Hepatocyte (in vitro differentiated cells): ENCODE measurements around the gene PF4V1. TPM values are rescaled to one million over a fixed set of nuclear protein-coding genes. Genes with fewer than 3 reads are reported as not detected.

Experiments
- DNase-seq: peaks from one replicate; pipeline ENCODE4 v3.0.0-alpha.2; 2016; ENCODE audit warnings: low spot score
- H2AFZ ChIP-seq: fragments of 200-600 bp; sonication (generic); 2 replicates; pipeline ENCODE4 v1.6.0; 2016; ENCODE audit warnings: antibody characterized with exemption, mild to moderate bottlenecking
- H3K27ac ChIP-seq: fragments of 200-600 bp; sonication (generic); 2 replicates; pipeline ENCODE4 v1.5.1; 2016; ENCODE audit warnings: mild to moderate bottlenecking
- H3K27me3 ChIP-seq: fragments of 200-600 bp; sonication (generic); 2 replicates; pipeline ENCODE4 v1.6.1; 2016
- H3K36me3 ChIP-seq: fragments of 200-600 bp; sonication (generic); replicated peaks from 2 replicates; pipeline ENCODE4 v1.5.1; 2016; ENCODE audit warnings: low read depth; ENCODE audit not compliant: insufficient read depth
- H3K4me1 ChIP-seq: fragments of 200-600 bp; sonication (generic); 2 replicates; pipeline ENCODE4 v1.5.1; 2016; ENCODE audit warnings: mild to moderate bottlenecking, moderate library complexity; ENCODE audit not compliant: insufficient read depth
- H3K4me2 ChIP-seq: fragments of 200-600 bp; sonication (generic); 2 replicates; pipeline ENCODE4 v1.6.0; 2016
- H3K4me3 ChIP-seq: fragments of 200-600 bp; sonication (generic); 2 replicates; pipeline ENCODE4 v1.5.1; 2016; ENCODE audit warnings: mild to moderate bottlenecking
- H3K79me2 ChIP-seq: fragments of 200-600 bp; sonication (generic); 2 replicates; pipeline ENCODE4 v1.6.0; 2017; ENCODE audit warnings: mild to moderate bottlenecking
- H3K9me2 ChIP-seq: fragments of 200-600 bp; sonication (generic); replicated peaks from 2 replicates; pipeline ENCODE4 v1.6.0; 2017; ENCODE audit warnings: mild to moderate bottlenecking; ENCODE audit not compliant: insufficient read depth
- H3K9me3 ChIP-seq: fragments of 200-600 bp; sonication (generic); 2 replicates; pipeline ENCODE4 v1.5.1; 2016; ENCODE audit warnings: low read depth, mild to moderate bottlenecking
- H4K20me1 ChIP-seq: fragments of 200-600 bp; sonication (generic); 2 replicates; pipeline ENCODE4 v1.6.0; 2016; ENCODE audit warnings: mild to moderate bottlenecking; ENCODE audit not compliant: insufficient read depth, poor library complexity, severe bottlenecking
- EZH2 ChIP-seq: fragments of 200-600 bp; sonication (generic); IDR thresholded peaks from 2 replicates; pipeline ENCODE4 v1.6.1; 2016; ENCODE audit warnings: antibody characterized with exemption, mild to moderate bottlenecking, borderline replicate concordance
- EZH2phosphoT487 ChIP-seq: fragments of 200-600 bp; sonication (generic); IDR thresholded peaks from one replicate; pipeline ENCODE4 v1.6.1; 2018; ENCODE audit warnings: antibody characterized with exemption, mild to moderate bottlenecking, low read depth, moderate library complexity; ENCODE audit not compliant: unreplicated experiment, severe bottlenecking
- WGBS: methylation state at CpG from one replicate; pipeline ENCODE4 v1.1.6; 2016; ENCODE audit warnings: low lambda C conversion rate; ENCODE audit errors: missing lambda C conversion rate; 5-methylcytosine and 5-hydroxymethylcytosine counted together
- polyA plus RNA-seq: library from polyadenylated mRNA; unstranded; fragments of >200 nt; fragmentation: Nextera tagmentation; extraction: Ambion mirVana; gene quantifications from 2 replicates; pipeline ENCODE4 v1.2.1, GENCODE V29; 2016
- total RNA-seq: library from RNA; depleted of rRNA; stranded (reverse); fragments of >200 nt; gene quantifications from 2 replicates; pipeline ENCODE4 v1.2.3, GENCODE V29; 2014
- TF ChIP-seq, protein P1 (sequence below): fragments of 200-600 bp; sonication (generic); IDR thresholded peaks from 2 replicates; pipeline ENCODE4 v1.5.1; 2016; ENCODE audit warnings: antibody characterized with exemption, mild to moderate bottlenecking; ENCODE audit not compliant: poor library complexity

PF4V1 gene
- total and polyA plus RNA-seq, 2 experiments from 2014 or later: not detected

DNA sequence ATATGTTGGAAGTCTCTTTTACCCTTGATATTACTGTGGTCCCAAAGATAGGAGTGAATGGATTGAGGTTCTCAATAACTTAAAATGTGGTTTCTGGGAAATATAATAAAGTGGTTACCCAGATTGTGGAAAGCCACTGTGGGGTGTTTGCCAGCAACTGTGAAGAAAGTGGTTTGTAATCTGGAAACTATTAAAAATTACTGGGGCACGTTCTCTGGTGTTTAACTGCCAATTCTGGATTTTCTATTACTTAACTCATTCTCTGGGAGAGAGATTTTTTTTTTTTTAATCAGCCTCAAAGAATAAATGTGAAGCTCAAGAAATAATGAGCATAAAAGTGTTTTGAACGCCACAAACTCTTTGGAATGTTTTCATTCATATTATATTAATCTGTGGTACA, 21.5 kb upstream of the PF4V1 start:
- no peak overlapping the region for H3K4me2 ChIP-seq
- no peaks in the 10 kb centered on the region for H3K4me1 ChIP-seq
- H3K36me3 ChIP-seq: no peaks in the 10 kb centered on the region
- no peak overlapping the region for H3K4me3 ChIP-seq
- TF ChIP-seq, protein P1, sequence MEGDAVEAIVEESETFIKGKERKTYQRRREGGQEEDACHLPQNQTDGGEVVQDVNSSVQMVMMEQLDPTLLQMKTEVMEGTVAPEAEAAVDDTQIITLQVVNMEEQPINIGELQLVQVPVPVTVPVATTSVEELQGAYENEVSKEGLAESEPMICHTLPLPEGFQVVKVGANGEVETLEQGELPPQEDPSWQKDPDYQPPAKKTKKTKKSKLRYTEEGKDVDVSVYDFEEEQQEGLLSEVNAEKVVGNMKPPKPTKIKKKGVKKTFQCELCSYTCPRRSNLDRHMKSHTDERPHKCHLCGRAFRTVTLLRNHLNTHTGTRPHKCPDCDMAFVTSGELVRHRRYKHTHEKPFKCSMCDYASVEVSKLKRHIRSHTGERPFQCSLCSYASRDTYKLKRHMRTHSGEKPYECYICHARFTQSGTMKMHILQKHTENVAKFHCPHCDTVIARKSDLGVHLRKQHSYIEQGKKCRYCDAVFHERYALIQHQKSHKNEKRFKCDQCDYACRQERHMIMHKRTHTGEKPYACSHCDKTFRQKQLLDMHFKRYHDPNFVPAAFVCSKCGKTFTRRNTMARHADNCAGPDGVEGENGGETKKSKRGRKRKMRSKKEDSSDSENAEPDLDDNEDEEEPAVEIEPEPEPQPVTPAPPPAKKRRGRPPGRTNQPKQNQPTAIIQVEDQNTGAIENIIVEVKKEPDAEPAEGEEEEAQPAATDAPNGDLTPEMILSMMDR: no peak
- no peak for TF ChIP-seq EZH2phosphoT487
- no peak for TF ChIP-seq EZH2
- H2AFZ ChIP-seq: no peak overlapping the region
- 67% methylated on average over 2 of the region's 2 CpGs for WGBS
- no peak for DNase-seq
- no peaks in the 10 kb centered on the region for H3K79me2 ChIP-seq
- peaks cover 4% of the 10 kb centered on the region for H3K27me3 ChIP-seq
- no peak overlapping the region for H3K27ac ChIP-seq
- no peaks in the 10 kb centered on the region for H4K20me1 ChIP-seq
- H3K9me3 ChIP-seq: peaks cover 7% of the 10 kb centered on the region
- H3K9me2 ChIP-seq: no peaks in the 10 kb centered on the region

DNA sequence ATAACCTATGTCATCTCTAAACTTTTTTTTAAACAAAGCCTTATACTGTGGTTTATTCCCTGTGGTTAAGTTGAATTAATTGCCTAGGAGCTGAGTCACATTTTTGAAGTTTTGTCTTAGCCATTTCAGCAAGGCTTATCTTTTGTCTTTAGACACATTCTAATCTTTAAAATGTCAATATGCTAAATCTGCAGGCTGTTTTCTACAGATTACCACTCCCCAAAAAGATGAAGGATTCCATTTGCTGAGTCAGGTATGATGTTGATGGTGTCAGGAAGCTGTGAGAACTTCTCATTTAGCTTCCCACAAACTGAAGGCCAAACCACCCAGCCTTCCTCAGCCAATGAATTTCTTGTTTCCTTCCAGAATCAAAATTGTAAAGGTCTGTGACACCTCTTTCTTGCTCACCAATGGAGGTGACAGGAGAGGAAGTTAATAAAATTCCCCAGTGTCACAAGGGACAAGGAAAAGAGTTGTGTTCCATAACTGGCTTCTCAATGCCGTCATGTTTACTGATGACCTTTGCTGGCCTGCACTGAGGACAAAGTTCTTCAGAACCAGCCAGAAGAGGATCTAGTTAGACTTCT, 20.4 kb upstream of the PF4V1 start:
- Histone ChIP-seq H3K79me2 (no peaks in the 10 kb centered on the region), H3K4me2 (no peak overlapping the region), H3K9me2 (no peaks in the 10 kb centered on the region), H2AFZ (no peak overlapping the region), H3K36me3 (no peaks in the 10 kb centered on the region), H3K9me3 (peaks cover 7% of the 10 kb centered on the region), H3K27ac (no peak overlapping the region), H3K27me3 (peaks cover 16% of the 10 kb centered on the region), H4K20me1 (no peaks in the 10 kb centered on the region), H3K4me1 (no peaks in the 10 kb centered on the region), H3K4me3 (no peak overlapping the region)
- 85% methylated on average over 1 of the region's 1 CpG for WGBS
- DNase-seq: no peak
- TF ChIP-seq EZH2: no peak
- TF ChIP-seq, protein P1: no peak
- no peak for TF ChIP-seq EZH2phosphoT487

DNA sequence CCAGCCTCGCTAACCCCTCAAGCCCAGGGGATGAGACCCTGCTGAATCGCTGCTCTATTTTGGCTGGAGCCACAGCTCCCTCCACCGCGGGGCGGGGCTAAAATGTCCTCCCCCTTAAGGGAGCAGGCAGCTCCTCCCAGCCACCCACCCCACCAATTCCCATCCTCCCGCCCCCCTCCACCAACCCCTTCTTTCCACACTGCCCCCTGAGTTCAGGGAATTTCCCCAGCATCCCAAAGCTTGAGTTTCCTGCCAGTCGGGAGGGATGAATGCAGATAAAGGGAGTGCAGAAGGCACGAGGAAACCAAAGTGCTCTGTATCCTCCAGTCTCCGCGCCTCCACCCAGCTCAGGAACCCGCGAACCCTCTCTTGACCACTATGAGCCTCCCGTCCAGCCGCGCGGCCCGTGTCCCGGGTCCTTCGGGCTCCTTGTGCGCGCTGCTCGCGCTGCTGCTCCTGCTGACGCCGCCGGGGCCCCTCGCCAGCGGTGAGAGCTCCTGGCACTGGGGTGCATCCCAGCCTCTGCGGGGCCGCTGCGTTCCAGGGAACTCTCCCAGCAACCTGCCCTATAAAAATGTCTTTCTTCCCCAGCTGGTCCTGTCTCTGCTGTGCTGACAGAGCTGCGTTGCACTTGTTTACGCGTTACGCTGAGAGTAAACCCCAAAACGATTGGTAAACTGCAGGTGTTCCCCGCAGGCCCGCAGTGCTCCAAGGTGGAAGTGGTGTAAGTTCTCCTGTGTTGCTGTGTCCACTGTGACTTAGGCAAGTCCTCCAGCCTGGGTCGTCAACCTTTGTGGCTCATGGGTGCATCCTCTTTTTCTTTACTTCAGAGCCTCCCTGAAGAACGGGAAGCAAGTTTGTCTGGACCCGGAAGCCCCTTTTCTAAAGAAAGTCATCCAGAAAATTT, 16.5 kb upstream of the PF4V1 start, which contains the start of gene CXCL6:
Gene CXCL6 (plus strand): TSS at position 306 of the 907 bp plus-strand sequence. CDS start 73 bp downstream, at position 379.
- Histone ChIP-seq H3K36me3 (no peaks in the 10 kb centered on the region), H4K20me1 (no peaks in the 10 kb centered on the region), H2AFZ (peak within 1 kb of the TSS; percentile 32), H3K4me2 (peak within 1 kb of the TSS; percentile 89), H3K9me2 (no peaks in the 10 kb centered on the region), H3K9me3 (no peaks in the 10 kb centered on the region), H3K27ac (no peak within 1 kb of the TSS), H3K4me1 (no peaks in the 10 kb centered on the region), H3K79me2 (no peaks in the 10 kb centered on the region), H3K27me3 (peaks cover 35% of the 10 kb centered on the region), H3K4me3 (no peak within 1 kb of the TSS)
- TF ChIP-seq EZH2phosphoT487: no peak
- no peak for TF ChIP-seq EZH2
- TF ChIP-seq, protein P1: no peak
- peak; percentile 27 for DNase-seq
- WGBS: 4% methylated on average over 37 of the region's 41 CpGs
